ENCODE measurements around the gene GBGT1. TPM values are rescaled to one million over a fixed set of nuclear protein-coding genes. Genes with fewer than 3 reads are reported as not detected.

Gene GBGT1
- total RNA-seq, 1 experiment from 2014 or later, result not detected

DNA sequence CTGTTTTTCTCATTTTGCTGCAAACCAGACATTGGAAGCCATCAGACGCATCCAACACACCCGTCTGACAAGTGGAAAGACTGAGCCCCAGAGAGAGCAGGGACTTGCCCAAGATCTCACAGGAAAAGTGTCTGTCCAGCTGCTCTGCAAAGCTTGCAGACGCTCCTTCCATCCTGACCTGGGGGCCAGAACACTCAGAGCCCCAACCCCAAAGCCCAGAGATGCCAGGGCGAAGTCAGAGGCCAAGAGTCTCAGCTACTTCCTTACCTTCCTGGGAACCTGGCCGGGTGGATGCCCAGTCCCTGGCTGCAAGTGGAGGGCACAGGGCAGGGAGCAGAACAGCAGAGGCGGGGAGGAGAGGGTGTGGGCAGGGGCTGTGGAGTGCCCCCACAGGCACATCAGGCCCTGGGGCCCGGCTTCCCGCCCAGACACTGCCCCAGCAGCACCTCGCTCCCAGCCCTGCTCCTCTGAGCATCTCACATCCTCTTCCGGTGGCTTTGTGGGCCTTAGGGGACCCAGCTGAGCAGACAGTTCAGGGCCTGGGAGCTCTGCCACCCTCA is 32.9 kb downstream of the GBGT1 start:
- TF ChIP-seq EZH2 (IDR thresholded peaks at IDR 0.05; ENCODE audit: low read length, unreplicated experiment) (no peak), EZH2phosphoT487 (IDR thresholded peaks at IDR 0.05; ENCODE audit: borderline replicate concordance, low read length) (no peak)
- TF ChIP-seq, protein P1, sequence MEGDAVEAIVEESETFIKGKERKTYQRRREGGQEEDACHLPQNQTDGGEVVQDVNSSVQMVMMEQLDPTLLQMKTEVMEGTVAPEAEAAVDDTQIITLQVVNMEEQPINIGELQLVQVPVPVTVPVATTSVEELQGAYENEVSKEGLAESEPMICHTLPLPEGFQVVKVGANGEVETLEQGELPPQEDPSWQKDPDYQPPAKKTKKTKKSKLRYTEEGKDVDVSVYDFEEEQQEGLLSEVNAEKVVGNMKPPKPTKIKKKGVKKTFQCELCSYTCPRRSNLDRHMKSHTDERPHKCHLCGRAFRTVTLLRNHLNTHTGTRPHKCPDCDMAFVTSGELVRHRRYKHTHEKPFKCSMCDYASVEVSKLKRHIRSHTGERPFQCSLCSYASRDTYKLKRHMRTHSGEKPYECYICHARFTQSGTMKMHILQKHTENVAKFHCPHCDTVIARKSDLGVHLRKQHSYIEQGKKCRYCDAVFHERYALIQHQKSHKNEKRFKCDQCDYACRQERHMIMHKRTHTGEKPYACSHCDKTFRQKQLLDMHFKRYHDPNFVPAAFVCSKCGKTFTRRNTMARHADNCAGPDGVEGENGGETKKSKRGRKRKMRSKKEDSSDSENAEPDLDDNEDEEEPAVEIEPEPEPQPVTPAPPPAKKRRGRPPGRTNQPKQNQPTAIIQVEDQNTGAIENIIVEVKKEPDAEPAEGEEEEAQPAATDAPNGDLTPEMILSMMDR (conservative IDR thresholded peaks at IDR 0.05; ENCODE audit: low read depth, low read length), result no peak
- Histone ChIP-seq H3K27ac (ENCODE audit: low read length) (no peak overlapping the region), H3F3A (ENCODE audit: low read length, unreplicated experiment) (no peaks in the 10 kb centered on the region), H3K4me1 (ENCODE audit: insufficient read depth, low read length) (peaks cover 25% of the 10 kb centered on the region), H3K9ac (ENCODE audit: low read length) (no peak overlapping the region), H3K4me3 (ENCODE audit: low read length) (no peak overlapping the region), H3K79me2 (ENCODE audit: low read length) (peaks cover 28% of the 10 kb centered on the region), H4K20me1 (ENCODE audit: low read length) (no peaks in the 10 kb centered on the region; the same call in 1 of the 2 replicates), H2AFZ (ENCODE audit: low read length) (no peak overlapping the region), H3K27me3 (ENCODE audit: low read length) (no peaks in the 10 kb centered on the region), H3K9me3 (ENCODE audit: low read length) (no peaks in the 10 kb centered on the region), H3K9me2 (replicated peaks; ENCODE audit: low read length) (no peaks in the 10 kb centered on the region), H3K36me3 (ENCODE audit: low read depth, low read length) (no peaks in the 10 kb centered on the region), H3K4me2 (ENCODE audit: low read length) (no peak overlapping the region)
- CTCF ChIA-PET, result no interaction called here
- DNase-seq (no peak), ATAC-seq (no peak)
- intact Hi-C loops (cut with micrococcal nuclease), result no loop called here
- BruUV-seq (replicated peaks), result no TSS peak
- POLR2A ChIA-PET (ENCODE audit: unreplicated experiment), result no interaction called here

DNA sequence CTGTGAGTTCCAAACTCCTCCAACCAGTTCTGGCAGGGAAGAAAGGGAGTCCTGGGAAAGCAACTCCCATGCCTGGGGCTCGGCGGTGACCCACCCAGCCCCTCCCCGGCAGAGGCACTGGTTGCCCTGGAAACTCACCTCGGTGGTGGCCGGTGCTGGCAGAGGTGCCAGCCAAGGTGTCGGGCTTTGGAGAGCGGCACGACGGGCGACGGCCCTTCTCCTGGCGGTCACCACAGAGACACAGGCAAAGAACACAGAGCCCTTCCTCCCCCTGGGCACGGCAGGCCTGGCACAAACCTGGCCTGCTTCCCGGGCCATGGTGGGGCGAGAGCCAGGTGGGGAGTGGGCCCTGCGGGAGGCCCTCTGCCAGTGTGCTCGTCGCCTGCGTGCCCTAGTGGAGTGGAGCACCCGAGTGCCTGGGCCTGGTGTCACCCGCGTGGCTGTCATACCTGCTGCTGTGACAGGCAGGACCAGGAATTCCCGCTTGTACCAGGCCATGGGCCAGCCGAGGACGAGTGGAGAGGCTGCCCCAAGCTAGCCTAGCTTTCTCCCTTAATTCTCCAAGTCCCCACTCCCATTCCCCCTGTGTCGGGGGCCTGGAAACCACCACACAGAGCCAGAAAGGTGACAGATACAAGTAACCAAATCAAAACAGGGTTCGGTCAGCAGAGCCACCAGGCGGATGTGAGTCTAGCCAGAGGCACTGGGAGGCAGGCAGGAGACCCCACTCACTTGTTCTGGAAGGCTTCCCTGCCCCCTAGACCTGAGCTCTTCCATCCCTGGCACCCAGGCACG is 34.5 kb downstream of the GBGT1 start:
- ATAC-seq, result no peak
- H3F3A ChIP-seq (ENCODE audit: low read length, unreplicated experiment), result no peaks in the 10 kb centered on the region
- H3K4me2 ChIP-seq (ENCODE audit: low read length), result no peak overlapping the region
- no peak for DNase-seq
- H3K4me3 ChIP-seq (ENCODE audit: low read length), result no peak overlapping the region
- intact Hi-C loops (cut with micrococcal nuclease), result no loop called here
- BruUV-seq (replicated peaks), result no TSS peak
- no peaks in the 10 kb centered on the region for H3K9me3 ChIP-seq (ENCODE audit: low read length)
- POLR2A ChIA-PET (ENCODE audit: unreplicated experiment), result no interaction called here
- CTCF ChIA-PET, result no interaction called here
- H2AFZ ChIP-seq (ENCODE audit: low read length), result no peak overlapping the region
- no peaks in the 10 kb centered on the region for H3K36me3 ChIP-seq (ENCODE audit: low read depth, low read length)
- no peak overlapping the region for H3K27ac ChIP-seq (ENCODE audit: low read length)
- H3K79me2 ChIP-seq (ENCODE audit: low read length), result peaks cover 23% of the 10 kb centered on the region
- no peaks in the 10 kb centered on the region for H3K9me2 ChIP-seq (replicated peaks; ENCODE audit: low read length)
- TF ChIP-seq EZH2 (IDR thresholded peaks at IDR 0.05; ENCODE audit: low read length, unreplicated experiment), result no peak
- TF ChIP-seq EZH2phosphoT487 (IDR thresholded peaks at IDR 0.05; ENCODE audit: borderline replicate concordance, low read length), result no peak
- TF ChIP-seq, protein P1 (conservative IDR thresholded peaks at IDR 0.05; ENCODE audit: low read depth, low read length), result no peak
- H3K9ac ChIP-seq (ENCODE audit: low read length), result no peak overlapping the region
- peaks cover 12% of the 10 kb centered on the region for H3K4me1 ChIP-seq (ENCODE audit: insufficient read depth, low read length)
- H3K27me3 ChIP-seq (ENCODE audit: low read length), result no peaks in the 10 kb centered on the region
- H4K20me1 ChIP-seq (ENCODE audit: low read length), result no peaks in the 10 kb centered on the region; the same call in 1 of the 2 replicates

DNA sequence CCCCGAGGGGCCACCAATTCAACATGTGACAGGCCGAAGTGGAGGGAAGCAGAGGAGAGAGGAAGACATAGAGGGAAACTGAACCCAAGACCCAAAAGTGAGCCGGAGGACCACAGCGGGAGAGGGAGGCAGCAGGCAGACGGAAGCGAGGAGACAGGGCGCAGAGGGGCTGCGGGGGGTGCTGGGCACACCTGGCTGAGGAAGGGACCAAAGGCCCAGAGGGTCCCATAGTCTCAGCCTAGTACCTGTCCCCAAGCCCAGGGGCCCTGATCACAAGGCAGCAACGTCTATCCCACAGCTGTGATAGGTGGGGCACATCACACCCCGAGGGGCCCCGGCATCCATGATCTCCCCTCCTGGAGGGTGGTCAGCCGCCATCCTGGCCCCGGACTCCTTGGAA is 35.6 kb downstream of the GBGT1 start:
- no peak overlapping the region for H3K27ac ChIP-seq (ENCODE audit: low read length)
- ChIA-PET POLR2A (ENCODE audit: unreplicated experiment) (no interaction called here), CTCF (no interaction called here)
- no peak overlapping the region for H3K4me2 ChIP-seq (ENCODE audit: low read length)
- no peaks in the 10 kb centered on the region for H3K9me2 ChIP-seq (replicated peaks; ENCODE audit: low read length)
- H3K4me1 ChIP-seq (ENCODE audit: insufficient read depth, low read length), result peaks cover 3% of the 10 kb centered on the region
- no TSS peak for BruUV-seq (replicated peaks)
- no peak overlapping the region for H2AFZ ChIP-seq (ENCODE audit: low read length)
- peaks cover 19% of the 10 kb centered on the region for H3K79me2 ChIP-seq (ENCODE audit: low read length)
- no peak for TF ChIP-seq EZH2 (IDR thresholded peaks at IDR 0.05; ENCODE audit: low read length, unreplicated experiment)
- no peak for TF ChIP-seq EZH2phosphoT487 (IDR thresholded peaks at IDR 0.05; ENCODE audit: borderline replicate concordance, low read length)
- TF ChIP-seq, protein P1 (conservative IDR thresholded peaks at IDR 0.05; ENCODE audit: low read depth, low read length), result no peak
- no peak overlapping the region for H3K9ac ChIP-seq (ENCODE audit: low read length)
- H3F3A ChIP-seq (ENCODE audit: low read length, unreplicated experiment), result no peaks in the 10 kb centered on the region
- no peaks in the 10 kb centered on the region for H3K9me3 ChIP-seq (ENCODE audit: low read length)
- H3K4me3 ChIP-seq (ENCODE audit: low read length), result no peak overlapping the region
- ATAC-seq (no peak), DNase-seq (no peak)
- intact Hi-C loops (cut with micrococcal nuclease), result no loop called here
- no peaks in the 10 kb centered on the region for H3K36me3 ChIP-seq (ENCODE audit: low read depth, low read length)
- H3K27me3 ChIP-seq (ENCODE audit: low read length), result no peaks in the 10 kb centered on the region
- no peaks in the 10 kb centered on the region; the same call in 1 of the 2 replicates for H4K20me1 ChIP-seq (ENCODE audit: low read length)
